RWPE1 (cell line): ENCODE measurements around the gene RAB17.

Experiments used
- CTCF ChIA-PET: fragments of 350-600 bp; sonication (Branson Sonifier 250); formaldehyde crosslinking; extraction: SDS; loops from one replicate; lab custom pipeline; 2021; lab: Yijun Ruan, JAX
- POLR2A ChIA-PET: fragments of 400-600 bp; formaldehyde crosslinking; extraction: SDS; loops from one replicate; lab custom pipeline; 2020; ENCODE audit warnings: antibody characterized with exemption; ENCODE audit not compliant: low non-redundant PET; lab: Yijun Ruan, JAX
- DNase-seq: peaks from one replicate; pipeline ENCODE4 v3.0.0; 2012; ENCODE audit warnings: low spot score
- H3K27ac ChIP-seq: fragments of 450-650 bp; 2 replicates; pipeline ENCODE4 v1.5.1; 2017
- CTCF ChIP-seq: fragments of 450-650 bp; conservative IDR thresholded peaks from 2 replicates; pipeline ENCODE4 v1.5.1; 2017; ENCODE audit warnings: low read depth, mild to moderate bottlenecking

Gene RAB17

DNA sequence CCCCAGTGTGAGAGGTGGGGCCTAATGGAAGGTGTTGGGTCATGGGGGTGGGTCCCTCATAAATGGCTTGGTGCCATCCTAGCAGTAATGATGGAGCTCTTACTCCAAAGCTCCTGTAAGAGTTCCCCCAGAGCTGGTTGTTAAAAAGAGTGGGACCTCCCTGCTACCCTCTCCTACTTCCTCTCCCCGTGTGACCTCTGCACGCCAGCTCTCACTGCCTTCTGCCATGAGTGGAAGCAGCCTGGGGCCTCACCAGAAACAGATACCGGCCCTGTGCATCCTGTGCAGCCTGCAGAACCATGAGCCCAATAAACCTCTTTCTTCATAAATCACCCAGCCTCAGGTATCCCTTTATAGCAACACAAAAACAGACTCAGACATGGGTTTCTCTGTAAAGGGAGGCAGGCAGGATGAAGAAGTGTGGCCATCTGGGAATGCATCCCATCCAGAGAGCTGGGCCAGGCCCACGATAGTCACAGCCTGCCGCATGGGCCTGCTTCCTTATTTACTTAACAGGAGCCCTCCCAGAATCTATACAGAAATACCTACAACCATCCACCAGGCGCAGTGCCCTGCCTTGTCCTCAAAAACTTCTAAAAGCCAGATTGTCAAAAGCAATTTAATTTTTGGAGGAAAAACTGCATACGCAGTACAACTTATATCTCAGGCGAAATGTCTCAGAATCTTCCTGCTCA, 16.7 kb downstream of the RAB17 start:
- TF ChIP-seq CTCF, result no peak
- ChIA-PET POLR2A (no interaction called here), CTCF (interaction anchor here (1.1 to 6.4 kb wide), 2 partner anchors 61 to 171 kb away, joined by 3 to 112 read pairs; no protein-coding TSS in a partner anchor)
- peak overlapping the region; percentile 96 for H3K27ac ChIP-seq
- no peak for DNase-seq

DNA sequence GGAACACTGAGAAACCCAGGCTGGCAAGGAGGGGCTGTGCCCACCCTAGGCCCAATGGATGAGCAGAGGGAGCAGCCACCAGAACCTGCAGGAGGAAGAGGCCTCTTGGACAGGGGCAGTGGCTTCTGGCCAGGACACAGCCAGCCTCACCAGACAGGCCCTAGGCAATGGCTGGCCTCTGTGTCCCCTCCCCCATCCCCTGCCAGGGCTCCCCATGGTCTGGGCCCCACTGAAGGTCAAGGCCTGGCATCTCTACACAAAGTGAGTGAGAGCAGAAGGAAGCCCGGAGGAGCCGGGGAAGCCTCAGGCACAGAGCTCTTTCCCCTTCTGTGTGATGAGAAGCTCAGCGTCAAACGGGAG, 17.8 kb downstream of the RAB17 start:
- CTCF ChIA-PET, result interaction anchor here (0.6 to 6.4 kb wide), 16 partner anchors 9 to 480 kb away, joined by 3 to 112 read pairs (median 9); no protein-coding TSS in a partner anchor
- no peak for TF ChIP-seq CTCF
- POLR2A ChIA-PET, result no interaction called here
- peak overlapping the region; percentile 96 for H3K27ac ChIP-seq
- DNase-seq, result no peak

- H3K27ac ChIP-seq, result peak overlapping the region; percentile 96
- POLR2A ChIA-PET, result no interaction called here
- CTCF ChIA-PET, result interaction anchor here (0.5 to 6.4 kb wide), 40 partner anchors 9 to 519 kb away, joined by 3 to 112 read pairs (median 4); partner anchors contain the start of gene COPS8
- peak; percentile 90 for DNase-seq
- TF ChIP-seq CTCF, result peak; percentile 95
These were observed 18.4 kb downstream of the RAB17 start for GRCh38 chr2:237572021-237572741.

GRCh38 chr2:237571551-237571950, 19.0 kb downstream of the RAB17 start:
- ChIA-PET CTCF (interaction anchor here (0.5 to 6.4 kb wide), 34 partner anchors 9 to 486 kb away, joined by 3 to 112 read pairs (median 5); partner anchors contain the start of gene COPS8), POLR2A (no interaction called here)
- H3K27ac ChIP-seq, result peak overlapping the region; percentile 96
- DNase-seq, result no peak
- TF ChIP-seq CTCF, result no peak

DNA sequence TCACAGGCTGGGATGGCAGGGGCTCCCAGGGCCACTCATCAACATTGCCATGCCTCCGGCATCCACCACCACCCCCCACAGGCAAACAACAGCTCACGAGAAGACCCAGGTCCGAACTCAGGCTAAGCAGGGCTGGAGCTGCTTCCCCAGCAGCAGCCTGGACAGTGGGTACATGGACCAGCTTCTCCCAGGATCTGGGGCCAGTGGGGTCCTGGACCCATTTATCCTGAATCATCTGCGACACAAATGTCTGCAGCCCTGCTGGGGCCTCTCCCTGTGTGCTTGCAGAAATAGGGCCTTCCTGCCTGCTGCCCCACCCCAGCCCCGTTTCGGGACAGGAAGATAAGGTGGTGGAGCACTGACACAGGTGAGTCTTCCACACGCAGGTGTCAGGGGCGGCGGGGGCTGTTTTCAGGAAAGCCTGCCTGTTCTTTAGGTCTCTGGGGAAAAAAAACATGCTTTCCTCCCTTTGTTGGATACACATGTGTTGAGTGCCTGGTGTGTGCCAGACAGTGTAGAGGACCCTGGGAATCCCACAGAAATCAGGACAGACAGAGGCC, 19.7 kb downstream of the RAB17 start:
- no peak for DNase-seq
- POLR2A ChIA-PET, result no interaction called here
- no peak for TF ChIP-seq CTCF
- H3K27ac ChIP-seq, result peak overlapping the region; percentile 96; the same call in 1 of the 2 replicates
- CTCF ChIA-PET, result interaction anchor here (0.6 to 6.4 kb wide), 12 partner anchors 11 to 485 kb away, joined by 3 to 112 read pairs (median 6); partner anchors contain the start of gene COPS8

GRCh38 chr2:237569896-237570295, 20.6 kb downstream of the RAB17 start:
- CTCF ChIA-PET, result interaction anchor here (1.0 kb wide), 1 partner anchor 57 kb away, joined by 3 read pairs; no protein-coding TSS in a partner anchor
- H3K27ac ChIP-seq, result no peak overlapping the region; the same call in 1 of the 2 replicates
- TF ChIP-seq CTCF, result no peak
- POLR2A ChIA-PET, result no interaction called here
- no peak for DNase-seq
